ENCODE results near the gene PPARD.
A peak's percentile ranks its signal among the peaks of the same experiment; 100 is the strongest.

The PPARD gene

GRCh38 chr6:35445691-35446090 lies 103.3 kb downstream of the PPARD start:
- DNase-seq: no peak

- DNase-seq: no peak
Observed at GRCh38 chr6:35448191-35448590, 105.8 kb downstream of the PPARD start.

GRCh38 chr6:35449287-35449881 lies 107.0 kb downstream of the PPARD start:
- DNase-seq: no peak

GRCh38 chr6:35451354-35452182 lies 109.2 kb downstream of the PPARD start:
- DNase-seq: no peak

- DNase-seq: peak; percentile 96
Observed at GRCh38 chr6:35452183-35453090, 110.1 kb downstream of the PPARD start, which contains the start of gene FANCE. TSS of gene FANCE (plus strand) at chr6:35452338. CDS start at chr6:35452546, 208 bp downstream.

GRCh38 chr6:35453236-35453635 lies 110.9 kb downstream of the PPARD start:
- no peak for DNase-seq

- DNase-seq: no peak
Observed at GRCh38 chr6:35454391-35455110, 112.2 kb downstream of the PPARD start.

GRCh38 chr6:35457907-35458306 lies 115.5 kb downstream of the PPARD start:
- DNase-seq: no peak

- no peak for DNase-seq
Observed at GRCh38 chr6:35461270-35461669, 118.9 kb downstream of the PPARD start.

- no peak for DNase-seq
Observed at GRCh38 chr6:35463292-35463691, 120.9 kb downstream of the PPARD start.

- DNase-seq: no peak
Observed at GRCh38 chr6:35465646-35466045, 123.3 kb downstream of the PPARD start.

GRCh38 chr6:35468181-35468979 lies 126.0 kb downstream of the PPARD start, which contains the start of gene RPL10A:
TSS of gene RPL10A (plus strand) at chr6:35468401. CDS start at chr6:35468435, 34 bp downstream.
- DNase-seq: peak; percentile 97

GRCh38 chr6:35468980-35469750 lies 126.8 kb downstream of the PPARD start:
- peak; percentile 53 for DNase-seq

- DNase-seq: no peak
Observed at GRCh38 chr6:35469751-35470662, 127.6 kb downstream of the PPARD start.

- DNase-seq: no peak
Observed at GRCh38 chr6:35470663-35471120, 128.3 kb downstream of the PPARD start.

GRCh38 chr6:35471836-35472345 lies 129.5 kb downstream of the PPARD start:
- DNase-seq: no peak

GRCh38 chr6:35473075-35473849 lies 130.9 kb downstream of the PPARD start:
- no peak for DNase-seq

GRCh38 chr6:35473850-35474130 lies 131.4 kb downstream of the PPARD start:
- no peak for DNase-seq
